Sigmoid colon (tissue), 4 donors: Measurements from ENCODE around the gene MARF1.
"Not testable (repeated sequence)": the region's sequence is repeated elsewhere in the genome, so short reads cannot be mapped to it uniquely, and the experiment has no call there.

Source experiments
- EP300 ChIP-seq, 4 donors: sonication (generic); formaldehyde crosslinking; IDR thresholded peaks; one replicate each; pipeline ENCODE4 v1.6.1; 2017; ENCODE audit warnings: antibody characterized with exemption in 4 of 4
- POLR2A ChIP-seq, 2 donors: fragments of 450-650 bp; IDR thresholded peaks; one replicate each; pipeline ENCODE4 v1.6.1; 2016; ENCODE audit warnings: antibody characterized with exemption in 2 of 2, mild to moderate bottlenecking in 2 of 2, moderate library complexity in 2 of 2
- POLR2AphosphoS5 ChIP-seq, 4 donors: sonication (generic); formaldehyde crosslinking; IDR thresholded peaks; one replicate each; pipeline ENCODE4 v1.6.1; 2017; ENCODE audit warnings: antibody characterized with exemption in 4 of 4
- TF ChIP-seq, protein P1 (sequence below), 4 experiments: fragments of 450-650 bp in 3 of 4; fragments of 200-600 bp in 1 of 4; IDR thresholded peaks; one replicate each; pipeline ENCODE4 v1.5.1; 2016 to 2019; ENCODE audit warnings: antibody characterized with exemption in 4 of 4, mild to moderate bottlenecking in 3 of 4, moderate library complexity in 2 of 4

DNA sequence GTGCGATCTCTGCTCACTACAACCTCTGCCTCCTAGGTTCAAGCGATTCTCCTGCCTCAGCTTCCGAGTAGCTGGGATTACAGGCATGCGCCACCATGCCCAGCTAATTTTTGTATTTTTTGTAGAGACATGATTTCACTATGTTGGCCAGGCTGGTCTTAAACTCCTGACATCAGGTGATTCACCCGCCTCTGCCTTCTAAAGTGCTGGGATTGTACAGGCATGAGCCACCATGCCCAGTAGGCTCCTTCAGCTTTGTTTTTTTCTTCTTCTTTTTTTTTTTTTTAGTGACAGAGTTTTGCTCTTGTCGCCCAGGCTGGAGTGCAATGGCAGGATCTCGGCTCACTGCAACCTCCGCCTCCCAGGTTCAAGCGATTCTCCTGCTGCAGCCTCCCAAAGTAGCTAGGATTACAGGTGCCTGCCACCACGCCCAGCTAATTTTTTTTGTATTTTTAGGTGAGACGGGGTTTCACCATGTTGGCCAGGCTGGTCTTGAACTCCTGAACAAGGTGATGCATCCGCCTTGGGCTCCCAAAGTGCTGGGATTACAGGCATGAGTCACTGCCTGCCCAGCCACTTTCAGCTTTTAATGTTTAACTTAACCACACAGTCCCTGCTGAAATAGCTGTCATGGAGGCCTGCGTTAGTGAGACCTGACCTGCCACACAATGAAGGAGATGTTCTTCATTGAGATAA, 95.7 kb downstream of the MARF1 start:
- TF ChIP-seq, protein P1, sequence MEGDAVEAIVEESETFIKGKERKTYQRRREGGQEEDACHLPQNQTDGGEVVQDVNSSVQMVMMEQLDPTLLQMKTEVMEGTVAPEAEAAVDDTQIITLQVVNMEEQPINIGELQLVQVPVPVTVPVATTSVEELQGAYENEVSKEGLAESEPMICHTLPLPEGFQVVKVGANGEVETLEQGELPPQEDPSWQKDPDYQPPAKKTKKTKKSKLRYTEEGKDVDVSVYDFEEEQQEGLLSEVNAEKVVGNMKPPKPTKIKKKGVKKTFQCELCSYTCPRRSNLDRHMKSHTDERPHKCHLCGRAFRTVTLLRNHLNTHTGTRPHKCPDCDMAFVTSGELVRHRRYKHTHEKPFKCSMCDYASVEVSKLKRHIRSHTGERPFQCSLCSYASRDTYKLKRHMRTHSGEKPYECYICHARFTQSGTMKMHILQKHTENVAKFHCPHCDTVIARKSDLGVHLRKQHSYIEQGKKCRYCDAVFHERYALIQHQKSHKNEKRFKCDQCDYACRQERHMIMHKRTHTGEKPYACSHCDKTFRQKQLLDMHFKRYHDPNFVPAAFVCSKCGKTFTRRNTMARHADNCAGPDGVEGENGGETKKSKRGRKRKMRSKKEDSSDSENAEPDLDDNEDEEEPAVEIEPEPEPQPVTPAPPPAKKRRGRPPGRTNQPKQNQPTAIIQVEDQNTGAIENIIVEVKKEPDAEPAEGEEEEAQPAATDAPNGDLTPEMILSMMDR (IDR thresholded peaks at IDR 0.05) = not testable (repeated sequence)
- not testable (repeated sequence) for TF ChIP-seq EP300, POLR2A, POLR2AphosphoS5 (IDR thresholded peaks at IDR 0.05)
